ENCODE results near the gene BBS9. TPM values are rescaled to one million over a fixed set of nuclear protein-coding genes. Genes with fewer than 3 reads are reported as not detected.

The BBS9 gene
- total RNA-seq, 6 experiments from 2014 or later, result 3.0 to 8.0 (median 6.6) TPM

GRCh38 chr7:33410266-33410665, 280.9 kb downstream of the BBS9 start:
- intact Hi-C loops (cut with DNase I), result no loop called here
- Histone ChIP-seq H3K27me3 (no peaks in the 10 kb centered on the region), H3K4me3 (no peak overlapping the region), H3K9me3 (no peaks in the 10 kb centered on the region), H3K36me3 (no peaks in the 10 kb centered on the region), H3K27ac (no peak overlapping the region), H3K4me1 (no peaks in the 10 kb centered on the region)
- ATAC-seq (no peak), DNase-seq (no peak)
- TF ChIP-seq POLR2A (IDR thresholded peaks at IDR 0.05), result no peak
- TF ChIP-seq, protein P1, sequence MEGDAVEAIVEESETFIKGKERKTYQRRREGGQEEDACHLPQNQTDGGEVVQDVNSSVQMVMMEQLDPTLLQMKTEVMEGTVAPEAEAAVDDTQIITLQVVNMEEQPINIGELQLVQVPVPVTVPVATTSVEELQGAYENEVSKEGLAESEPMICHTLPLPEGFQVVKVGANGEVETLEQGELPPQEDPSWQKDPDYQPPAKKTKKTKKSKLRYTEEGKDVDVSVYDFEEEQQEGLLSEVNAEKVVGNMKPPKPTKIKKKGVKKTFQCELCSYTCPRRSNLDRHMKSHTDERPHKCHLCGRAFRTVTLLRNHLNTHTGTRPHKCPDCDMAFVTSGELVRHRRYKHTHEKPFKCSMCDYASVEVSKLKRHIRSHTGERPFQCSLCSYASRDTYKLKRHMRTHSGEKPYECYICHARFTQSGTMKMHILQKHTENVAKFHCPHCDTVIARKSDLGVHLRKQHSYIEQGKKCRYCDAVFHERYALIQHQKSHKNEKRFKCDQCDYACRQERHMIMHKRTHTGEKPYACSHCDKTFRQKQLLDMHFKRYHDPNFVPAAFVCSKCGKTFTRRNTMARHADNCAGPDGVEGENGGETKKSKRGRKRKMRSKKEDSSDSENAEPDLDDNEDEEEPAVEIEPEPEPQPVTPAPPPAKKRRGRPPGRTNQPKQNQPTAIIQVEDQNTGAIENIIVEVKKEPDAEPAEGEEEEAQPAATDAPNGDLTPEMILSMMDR (IDR thresholded peaks at IDR 0.05), result no peak
- WGBS (ENCODE audit: insufficient coverage, low coverage, low lambda C conversion rate, missing lambda C conversion rate), result 58% methylated on average over 1 of the region's 1 CpG

DNA sequence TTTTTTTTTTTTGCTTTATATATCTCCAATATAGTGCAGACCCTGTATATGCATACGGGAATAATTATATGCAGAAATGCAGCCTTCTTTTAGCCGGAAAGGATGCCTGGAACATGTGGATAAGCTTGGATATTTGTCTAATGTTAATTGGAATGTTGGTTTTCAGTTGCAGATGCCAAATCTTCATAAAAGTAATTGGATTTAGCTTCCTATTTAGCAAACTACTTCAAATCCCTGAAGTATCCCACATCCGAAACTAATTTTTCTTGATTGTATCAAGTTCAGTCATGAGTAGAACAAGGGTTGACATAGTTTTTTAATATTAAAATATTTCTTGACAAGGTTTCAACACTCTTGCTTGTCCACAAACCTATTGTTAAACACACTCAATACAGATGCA, 281.7 kb downstream of the BBS9 start:
- H3K36me3 ChIP-seq, result no peaks in the 10 kb centered on the region
- intact Hi-C loops (cut with DNase I), result no loop called here
- no peaks in the 10 kb centered on the region for H3K4me1 ChIP-seq
- no peak overlapping the region for H3K27ac ChIP-seq
- ATAC-seq (no peak), DNase-seq (no peak)
- no peaks in the 10 kb centered on the region for H3K9me3 ChIP-seq
- TF ChIP-seq, protein P1 (IDR thresholded peaks at IDR 0.05), result no peak
- TF ChIP-seq POLR2A (IDR thresholded peaks at IDR 0.05), result no peak
- no peak overlapping the region for H3K4me3 ChIP-seq
- no peaks in the 10 kb centered on the region for H3K27me3 ChIP-seq
- WGBS (ENCODE audit: insufficient coverage, low coverage, low lambda C conversion rate, missing lambda C conversion rate), result 76% methylated on average over 3 of the region's 3 CpGs

GRCh38 chr7:33412331-33412730, 283.0 kb downstream of the BBS9 start:
- intact Hi-C loops (cut with DNase I), result no loop called here
- no peak for DNase-seq

DNA sequence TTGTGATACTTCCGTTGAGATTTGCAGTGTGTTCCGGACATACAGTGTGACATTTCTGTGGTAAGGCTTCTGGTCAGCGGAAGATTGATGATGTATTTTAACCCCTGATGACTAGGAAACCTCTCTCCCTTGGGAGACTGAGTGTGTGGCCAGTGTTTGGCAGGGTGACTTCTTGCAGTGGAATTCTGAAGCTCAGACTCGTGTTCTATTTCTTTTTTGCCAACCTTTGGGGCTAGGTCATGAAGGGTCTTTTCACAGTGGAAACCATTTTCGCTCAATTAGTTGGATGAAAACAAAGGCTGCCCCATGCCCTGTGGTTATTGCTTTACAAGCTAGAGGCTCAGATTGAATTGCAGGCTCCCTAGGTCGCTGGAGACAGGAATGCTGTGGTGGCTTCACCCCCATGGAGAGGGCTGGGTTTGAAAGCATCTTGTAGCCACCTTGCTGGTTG, 288.9 kb downstream of the BBS9 start:
- no peaks in the 10 kb centered on the region for H3K9me3 ChIP-seq
- intact Hi-C loops (cut with DNase I), result no loop called here
- no peak for TF ChIP-seq POLR2A (IDR thresholded peaks at IDR 0.05)
- TF ChIP-seq, protein P1 (IDR thresholded peaks at IDR 0.05), result no peak
- 72% methylated on average over 3 of the region's 6 CpGs for WGBS (ENCODE audit: insufficient coverage, low coverage, low lambda C conversion rate, missing lambda C conversion rate)
- H3K27ac ChIP-seq, result no peak overlapping the region
- H3K4me1 ChIP-seq, result no peaks in the 10 kb centered on the region
- DNase-seq, result no peak
- no peak for ATAC-seq
- no peaks in the 10 kb centered on the region for H3K36me3 ChIP-seq
- no peak overlapping the region for H3K4me3 ChIP-seq
- H3K27me3 ChIP-seq, result no peaks in the 10 kb centered on the region

More at GRCh38 chr7:33412331-33412730, 283.0 kb downstream of the BBS9 start:
- Histone ChIP-seq H3K9me3 (no peaks in the 10 kb centered on the region), H3K4me1 (no peaks in the 10 kb centered on the region), H3K27ac (no peak overlapping the region), H3K27me3 (no peaks in the 10 kb centered on the region), H3K4me3 (no peak overlapping the region), H3K36me3 (no peaks in the 10 kb centered on the region)
- no peak for ATAC-seq
- TF ChIP-seq, protein P1 (IDR thresholded peaks at IDR 0.05), result no peak
- TF ChIP-seq POLR2A (IDR thresholded peaks at IDR 0.05), result no peak

Data from right lobe of liver (tissue), 6 donors.